GM23338 (cell line): ENCODE measurements around the gene CFAP126. TPM values are rescaled to one million over a fixed set of nuclear protein-coding genes. Genes with fewer than 3 reads are reported as not detected.
"Not testable (repeated sequence)": the region's sequence is repeated elsewhere in the genome, so short reads cannot be mapped to it uniquely, and the experiment has no call there.

Experiments used
- ATAC-seq: fragments of 200-7000 bp; cut with Tn5 transposase; 3 replicates; pipeline ENCODE4 v1.9.1; 2020
- DNase-seq: peaks from one replicate; pipeline ENCODE4 v3.0.0-alpha.2; 2015; ENCODE audit warnings: low spot score
- H2AFZ ChIP-seq: fragments of 200-600 bp; sonication (generic); 2 replicates; pipeline ENCODE4 v1.8.0; 2016; ENCODE audit warnings: antibody characterized with exemption, mild to moderate bottlenecking, moderate library complexity
- H3F3A ChIP-seq: fragments of 200-600 bp; sonication (generic); replicated peaks from 2 replicates; pipeline ENCODE4 v1.8.0; 2017; ENCODE audit warnings: antibody characterized with exemption, mixed run types, low read depth
- H3K27ac ChIP-seq: fragments of 200-600 bp; sonication (generic); 2 replicates; pipeline ENCODE4 v1.6.1; 2016; ENCODE audit warnings: low read depth
- H3K27me3 ChIP-seq: fragments of 200-600 bp; sonication (generic); 2 replicates; pipeline ENCODE4 v1.8.0; 2016; ENCODE audit warnings: mild to moderate bottlenecking, mixed run types, moderate library complexity; ENCODE audit not compliant: insufficient read depth
- H3K36me3 ChIP-seq: fragments of 200-600 bp; sonication (generic); 2 replicates; pipeline ENCODE4 v1.8.0; 2016; ENCODE audit warnings: mild to moderate bottlenecking; ENCODE audit not compliant: insufficient read depth
- H3K4me1 ChIP-seq: fragments of 200-600 bp; sonication (generic); 2 replicates; pipeline ENCODE4 v1.8.0; 2016; ENCODE audit warnings: mild to moderate bottlenecking, moderate library complexity; ENCODE audit not compliant: insufficient read depth
- H3K4me2 ChIP-seq: fragments of 200-600 bp; sonication (generic); 2 replicates; pipeline ENCODE4 v1.7.1; 2017; ENCODE audit warnings: mixed run types
- H3K4me3 ChIP-seq: fragments of 200-600 bp; sonication (generic); 2 replicates; pipeline ENCODE4 v1.6.1; 2016; ENCODE audit warnings: mixed run types
- H3K79me2 ChIP-seq: fragments of 200-600 bp; sonication (generic); replicated peaks from 2 replicates; pipeline ENCODE4 v1.8.0; 2017; ENCODE audit warnings: mild to moderate bottlenecking; ENCODE audit not compliant: insufficient read depth
- H3K9me2 ChIP-seq: fragments of 200-600 bp; sonication (generic); 2 replicates; pipeline ENCODE4 v1.8.0; 2017; ENCODE audit not compliant: insufficient read depth
- H4K20me1 ChIP-seq: fragments of 200-600 bp; sonication (generic); replicated peaks from 2 replicates; pipeline ENCODE4 v1.8.0; 2017; ENCODE audit warnings: mild to moderate bottlenecking; ENCODE audit not compliant: insufficient read depth
- H3K27ac Mint-ChIP-seq: 2 replicates; pipeline ENCODE4 v1.8.0; 2020; ENCODE audit warnings: inconsistent platforms, mild to moderate bottlenecking, moderate library complexity, mixed read lengths
- H3K27me3 Mint-ChIP-seq: 3 replicates; pipeline ENCODE4 v1.8.0; 2022; ENCODE audit warnings: low read depth, mild to moderate bottlenecking, moderate library complexity, mixed read lengths, inconsistent platforms; ENCODE audit not compliant: insufficient read depth, poor library complexity
- H3K36me3 Mint-ChIP-seq: 3 replicates; pipeline ENCODE4 v1.8.0; 2021; ENCODE audit warnings: low read depth, mild to moderate bottlenecking, inconsistent platforms, moderate library complexity, mixed read lengths
- H3K4me1 Mint-ChIP-seq: 3 replicates; pipeline ENCODE4 v1.8.0; 2020; ENCODE audit warnings: mild to moderate bottlenecking, inconsistent platforms, mixed read lengths
- H3K4me3 Mint-ChIP-seq: 3 replicates; pipeline ENCODE4 v1.8.0; 2021; ENCODE audit warnings: moderate library complexity, mild to moderate bottlenecking, inconsistent platforms, mixed read lengths
- H3K9me3 Mint-ChIP-seq: 3 replicates; pipeline ENCODE4 v1.8.0; 2020; ENCODE audit warnings: moderate library complexity, mild to moderate bottlenecking, inconsistent platforms, mixed read lengths
- ETS1 ChIP-seq: IDR thresholded peaks from 2 replicates; pipeline ENCODE4 v1.6.1; 2016; ENCODE audit warnings: antibody characterized with exemption
- EZH2phosphoT487 ChIP-seq: fragments of 200-600 bp; sonication (generic); IDR thresholded peaks from one replicate; pipeline ENCODE4 v1.8.1; 2018; ENCODE audit warnings: antibody characterized with exemption; ENCODE audit not compliant: unreplicated experiment
- ZNF331 ChIP-seq: fragments of 250-450 bp; sonication (Bioruptor Pico); IDR thresholded peaks from 2 replicates; pipeline ENCODE4 v1.5.0; 2020; ENCODE audit warnings: low read depth, mild to moderate bottlenecking, moderate library complexity
- ZNF462 ChIP-seq: fragments of 250-450 bp; sonication (Bioruptor Pico); IDR thresholded peaks from 2 replicates; pipeline ENCODE4 v1.5.0; 2020; ENCODE audit warnings: mild to moderate bottlenecking, moderate library complexity
- polyA plus RNA-seq: library from polyadenylated mRNA; unstranded; fragments of >200 nt; fragmentation: Nextera tagmentation; extraction: Ambion mirVana; gene quantifications from 2 replicates; pipeline ENCODE4 v1.2.1, GENCODE V29; 2016
- total RNA-seq: library from RNA; depleted of rRNA; stranded (reverse); fragments of >200 nt; shearing (Covaris generic); gene quantifications from 2 replicates; pipeline ENCODE4 v1.2.3, GENCODE V29; 2014
- TF ChIP-seq, protein P1 (sequence below), 2 experiments: fragments of 200-600 bp in 1 of 2; sonication (generic) in 1 of 2; conservative IDR thresholded peaks; 2 replicates each; pipeline versions ENCODE4 v1.5.1 to v1.6.1; 2016 to 2017; ENCODE audit warnings: antibody characterized with exemption in 2 of 2, low read depth in 2 of 2, mild to moderate bottlenecking in 2 of 2, moderate library complexity in 1 of 2

Gene CFAP126
- total and polyA plus RNA-seq, 2 experiments from 2014 or later, result not detected

DNA sequence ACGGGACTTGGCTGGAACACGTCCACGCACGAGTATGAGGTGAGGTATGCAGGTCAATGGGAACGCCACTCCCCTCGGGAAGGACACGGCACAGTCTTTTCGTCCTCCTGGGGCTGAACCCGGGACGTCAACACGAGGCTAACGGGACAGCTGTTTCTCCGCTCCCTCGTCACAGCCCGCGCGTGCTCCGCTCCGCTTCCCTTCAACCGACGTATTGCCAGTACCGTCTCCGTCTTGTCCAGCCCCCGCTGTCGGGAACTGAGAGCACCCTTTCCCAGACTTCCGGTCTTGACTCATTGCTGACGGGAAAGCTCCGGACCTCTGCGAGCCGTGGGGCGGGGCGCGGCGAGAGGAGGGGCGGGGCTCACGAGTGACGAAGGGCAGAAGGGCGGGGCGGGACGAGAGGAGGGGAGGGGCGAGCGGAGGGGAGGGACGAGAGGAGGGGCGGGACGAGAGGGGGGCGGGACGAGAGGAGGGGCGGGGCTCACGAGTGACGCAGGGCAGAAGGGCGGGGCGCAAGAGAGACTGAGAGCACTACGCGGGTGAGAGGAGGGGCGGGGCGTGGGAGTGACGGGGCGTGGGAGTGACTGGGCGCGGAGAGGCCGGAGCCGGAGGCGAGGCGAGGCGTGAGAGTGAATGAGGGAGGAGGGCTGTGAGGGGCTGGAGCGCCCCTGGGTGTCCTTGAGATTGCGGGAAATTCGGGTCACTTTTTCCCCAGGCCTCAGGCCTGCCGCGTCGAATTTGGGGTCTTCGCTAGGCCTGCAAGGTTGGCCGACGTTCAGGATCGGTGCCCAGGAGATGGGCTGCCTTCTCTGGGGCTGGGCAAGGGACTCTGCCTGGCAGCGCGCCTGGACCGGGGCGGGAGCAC lies 22.2 kb upstream of the CFAP126 start (continued):
- TF ChIP-seq ZNF462 (no peak), ZNF331 (CRISPR knock-in tag) (no peak), ETS1 (peak; percentile 62; the same call in 1 of the 2 replicates), EZH2phosphoT487 (no peak)
- TF ChIP-seq, protein P1, sequence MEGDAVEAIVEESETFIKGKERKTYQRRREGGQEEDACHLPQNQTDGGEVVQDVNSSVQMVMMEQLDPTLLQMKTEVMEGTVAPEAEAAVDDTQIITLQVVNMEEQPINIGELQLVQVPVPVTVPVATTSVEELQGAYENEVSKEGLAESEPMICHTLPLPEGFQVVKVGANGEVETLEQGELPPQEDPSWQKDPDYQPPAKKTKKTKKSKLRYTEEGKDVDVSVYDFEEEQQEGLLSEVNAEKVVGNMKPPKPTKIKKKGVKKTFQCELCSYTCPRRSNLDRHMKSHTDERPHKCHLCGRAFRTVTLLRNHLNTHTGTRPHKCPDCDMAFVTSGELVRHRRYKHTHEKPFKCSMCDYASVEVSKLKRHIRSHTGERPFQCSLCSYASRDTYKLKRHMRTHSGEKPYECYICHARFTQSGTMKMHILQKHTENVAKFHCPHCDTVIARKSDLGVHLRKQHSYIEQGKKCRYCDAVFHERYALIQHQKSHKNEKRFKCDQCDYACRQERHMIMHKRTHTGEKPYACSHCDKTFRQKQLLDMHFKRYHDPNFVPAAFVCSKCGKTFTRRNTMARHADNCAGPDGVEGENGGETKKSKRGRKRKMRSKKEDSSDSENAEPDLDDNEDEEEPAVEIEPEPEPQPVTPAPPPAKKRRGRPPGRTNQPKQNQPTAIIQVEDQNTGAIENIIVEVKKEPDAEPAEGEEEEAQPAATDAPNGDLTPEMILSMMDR (conservative IDR thresholded peaks at IDR 0.05; ENCODE audit: low read depth in 2 of 2), result no peak

DNA sequence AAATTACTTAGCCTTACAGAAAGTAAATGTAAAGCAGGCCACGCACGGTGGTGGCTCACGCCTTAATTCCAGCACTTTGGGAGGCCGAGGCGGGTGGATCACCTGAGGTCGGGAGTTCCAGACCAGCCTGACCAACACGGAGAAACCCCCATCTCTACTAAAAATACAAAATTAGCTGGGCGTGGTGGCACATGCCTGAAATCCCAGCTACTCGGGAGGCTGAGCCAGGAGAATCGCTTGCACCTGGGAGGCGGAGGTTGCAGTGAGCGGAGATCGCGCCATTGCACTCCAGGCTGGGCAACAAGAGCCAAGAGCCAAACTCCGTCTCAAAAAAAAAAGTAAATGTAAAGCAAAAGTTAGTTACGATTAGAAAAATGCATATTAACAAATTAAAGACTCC lies 21.5 kb upstream of the CFAP126 start:
- peak overlapping the region; percentile 100 for H2AFZ ChIP-seq
- H3K79me2 ChIP-seq, H3F3A ChIP-seq, H3K9me2 ChIP-seq, DNase-seq, H3K27me3 ChIP-seq, H4K20me1 ChIP-seq, H3K9me3 Mint-ChIP-seq, H3K4me1 ChIP-seq, H3K36me3 Mint-ChIP-seq, H3K36me3 ChIP-seq, H3K27ac ChIP-seq, ATAC-seq, H3K27me3 Mint-ChIP-seq: not testable (repeated sequence)
- Mint-ChIP-seq H3K4me1 (peaks cover 14% of the 10 kb centered on the region), H3K27ac (peak overlapping the region; percentile 95; the same call in 1 of the 2 replicates), H3K4me3 (peak overlapping the region; percentile 93)
- peak overlapping the region; percentile 89 for H3K4me3 ChIP-seq
- peak overlapping the region; percentile 96 for H3K4me2 ChIP-seq
